K562 (cell line): ENCODE data around the gene HSPB1. TPM values are rescaled to one million over a fixed set of nuclear protein-coding genes. Genes with fewer than 3 reads are reported as not detected.

Source experiments
- ARID2 ChIP-seq: fragments of 450-650 bp; IDR thresholded peaks from 2 replicates; pipeline ENCODE4 v1.6.1; 2017; ENCODE audit warnings: antibody characterized with exemption, mild to moderate bottlenecking
- CEBPG ChIP-seq, 3 experiments: fragments of 200-800 bp in 1 of 3; sonication (Bioruptor generic) in 1 of 3; sonication (generic) in 1 of 3; formaldehyde crosslinking in 1 of 3; IDR thresholded peaks in 2 of 3; conservative IDR thresholded peaks in 1 of 3; 2 replicates each; pipeline versions ENCODE4 v1.6.1 to v1.8.0; 2016 to 2022; ENCODE audit warnings: missing compliant biosample characterization in 2 of 3, missing genetic modification characterization in 2 of 3, mild to moderate bottlenecking in 1 of 3, missing genetic modification reagents in 1 of 3
- EZH2 ChIP-seq: IDR thresholded peaks from 2 replicates; pipeline ENCODE4 v1.6.1; 2012; ENCODE audit warnings: low read depth, mild to moderate bottlenecking, inconsistent platforms, low read length, borderline replicate concordance
- GTF2E2 ChIP-seq: fragments of 200-800 bp; sonication (Bioruptor generic); IDR thresholded peaks from 2 replicates; pipeline ENCODE4 v1.6.1; 2016; ENCODE audit warnings: missing genetic modification characterization, missing compliant biosample characterization
- HCFC1 ChIP-seq: IDR thresholded peaks from 2 replicates; pipeline ENCODE4 v1.6.1; 2012; ENCODE audit warnings: low read depth, low read length, improper control_type of control experiment
- HLTF ChIP-seq: fragments of 450-650 bp; IDR thresholded peaks from 2 replicates; pipeline ENCODE4 v1.6.1; 2016
- HNRNPL ChIP-seq: fragments of 200-400 bp; formaldehyde crosslinking; IDR thresholded peaks from 2 replicates; pipeline ENCODE4 v1.6.1; 2017; ENCODE audit warnings: low read depth, mild to moderate bottlenecking, low read length
- PHF21A ChIP-seq: fragments of 450-650 bp; IDR thresholded peaks from 2 replicates; pipeline ENCODE4 v1.6.1; 2017; ENCODE audit warnings: low read depth, borderline replicate concordance
- SAFB ChIP-seq: fragments of 200-400 bp; formaldehyde crosslinking; IDR thresholded peaks from 2 replicates; pipeline ENCODE4 v1.6.1; 2017; ENCODE audit warnings: low read depth, low read length, borderline replicate concordance
- USF1 ChIP-seq: sonication (generic); formaldehyde crosslinking; IDR thresholded peaks from 2 replicates; pipeline ENCODE4 v1.9.0; 2022; ENCODE audit warnings: mild to moderate bottlenecking, missing genetic modification reagents
- ZBTB40 ChIP-seq, 2 experiments: fragments of 450-650 bp in 1 of 2; sonication (generic) in 1 of 2; formaldehyde crosslinking in 1 of 2; IDR thresholded peaks; 2 replicates each; pipeline versions ENCODE4 v1.7.1 to v1.9.0; 2016 to 2022; ENCODE audit warnings: inconsistent platforms in 1 of 2, mild to moderate bottlenecking in 1 of 2, missing genetic modification reagents in 1 of 2
- ZBTB9 ChIP-seq: fragments of 450-650 bp; formaldehyde crosslinking; IDR thresholded peaks from 2 replicates; pipeline ENCODE4 v1.4.0; 2020; ENCODE audit warnings: mild to moderate bottlenecking, moderate library complexity
- ZNF354B ChIP-seq: fragments of 250-450 bp; sonication (Bioruptor Pico); IDR thresholded peaks from 2 replicates; pipeline ENCODE4 v1.4.0; 2020
- ZNF589 ChIP-seq: fragments of 200-800 bp; sonication (Bioruptor generic); IDR thresholded peaks from 2 replicates; pipeline ENCODE4 v1.6.1; 2016; ENCODE audit warnings: low read depth, missing genetic modification characterization, missing compliant biosample characterization
- ZNF699 ChIP-seq: fragments of 250-450 bp; sonication (Bioruptor Pico); IDR thresholded peaks from 2 replicates; pipeline ENCODE4 v1.8.0; 2021; ENCODE audit warnings: mild to moderate bottlenecking, moderate library complexity; ENCODE audit not compliant: insufficient replicate concordance
- polyA plus RNA-seq, 8 experiments: library from polyadenylated mRNA; depleted of rRNA in 4 of 8; stranded (reverse) in 5 of 8; unstranded in 3 of 8; fragments of >200 nt; fragmentation: Nextera tagmentation in 2 of 8; fragmentation: Illumina TruSeq in 1 of 8; extraction: Ambion mirVana in 2 of 8; extraction: Trizol in 1 of 8; gene quantifications; 2 replicates each; pipeline versions ENCODE4 v1.2.1 to v1.2.3, GENCODE V29; 2011 to 2014; ENCODE audit warnings: inconsistent platforms in 1 of 8, missing spikeins in 1 of 8
- total RNA-seq, 7 experiments: library from RNA; depleted of rRNA in 6 of 7; stranded (reverse); fragments of >200 nt in 6 of 7; fragmentation: Illumina TruSeq in 2 of 7; extraction: Trizol in 2 of 7; gene quantifications; 2 replicates each; pipeline versions ENCODE4 v1.2.1 to v1.2.3, GENCODE V29; 2011 to 2021; ENCODE audit warnings: low replicate concordance in 1 of 7

Gene HSPB1
- total and polyA plus RNA-seq, 9 of the 15 experiments (the other 6 are each of a cell fraction or from before 2014, with no cell fraction given): 27.1 to 522 (median 138) TPM

DNA sequence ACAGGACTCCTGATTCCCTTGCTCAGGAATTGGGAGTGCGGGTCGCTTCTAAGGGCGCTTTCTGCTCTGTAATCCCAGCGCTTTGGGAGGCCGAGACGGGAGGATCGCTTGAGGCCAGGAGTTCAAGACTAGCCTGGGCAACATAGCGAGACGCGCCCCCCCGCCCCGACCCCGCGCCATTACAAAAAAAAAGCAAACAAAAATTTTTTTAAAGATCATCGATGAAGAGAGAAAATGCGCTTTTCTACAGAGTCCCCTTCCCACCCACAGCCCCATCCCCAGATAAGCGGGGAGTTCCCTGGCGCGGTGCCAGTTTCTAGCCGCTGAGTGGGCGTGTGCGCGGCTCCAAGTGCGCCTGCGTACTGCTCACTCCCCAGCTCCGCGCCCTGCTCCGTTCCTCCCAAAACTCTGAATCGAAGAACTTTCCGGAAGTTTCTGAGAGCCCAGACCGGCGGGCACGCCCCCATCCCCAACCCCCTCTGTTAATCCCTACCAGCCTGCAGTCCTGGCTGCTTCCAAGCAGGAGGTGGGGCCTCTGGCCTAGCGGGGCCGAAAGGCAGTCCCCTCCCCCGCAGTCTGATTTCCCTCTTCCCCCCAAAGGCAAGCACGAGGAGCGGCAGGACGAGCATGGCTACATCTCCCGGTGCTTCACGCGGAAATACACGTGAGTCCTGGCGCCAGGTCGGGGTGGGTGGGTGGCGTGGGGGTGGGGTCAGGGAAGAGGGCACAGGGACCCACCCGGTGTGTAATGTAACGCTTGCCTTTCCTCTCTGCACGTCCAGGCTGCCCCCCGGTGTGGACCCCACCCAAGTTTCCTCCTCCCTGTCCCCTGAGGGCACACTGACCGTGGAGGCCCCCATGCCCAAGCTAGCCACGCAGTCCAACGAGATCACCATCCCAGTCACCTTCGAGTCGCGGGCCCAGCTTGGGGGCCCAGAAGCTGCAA is 1.0 kb downstream of the HSPB1 start (continued):
- no peak for TF ChIP-seq USF1 (CRISPR knock-in tag)
- no peak for TF ChIP-seq CEBPG (CRISPR knock-in tag; IDR thresholded peaks at IDR 0.05)
- TF ChIP-seq CEBPG (tag; conservative IDR thresholded peaks at IDR 0.05 in 1 of 2, IDR thresholded peaks at IDR 0.05 in 1 of 2): no peak
- no peak for TF ChIP-seq HLTF
- TF ChIP-seq HCFC1: 0 out of 2 replicates have a peak, but pooled peaks have one; percentile 24
- TF ChIP-seq ZNF589 (CRISPR knock-in tag): no peak
- TF ChIP-seq ARID2: no peak
- TF ChIP-seq PHF21A: no peak
- TF ChIP-seq SAFB: no peak
- TF ChIP-seq EZH2: no peak
- 0 out of 2 replicates have a peak, but pooled peaks have one; percentile 16 for TF ChIP-seq ZBTB9 (CRISPR knock-in tag)
- TF ChIP-seq ZNF699 (CRISPR knock-in tag): no peak
- TF ChIP-seq ZBTB40 (IDR thresholded peaks at IDR 0.05): peak; percentile 30; the same call in 1 of the 2 replicates
- no peak for TF ChIP-seq ZBTB40 (CRISPR knock-in tag; IDR thresholded peaks at IDR 0.05)
- TF ChIP-seq ZNF354B: no peak
- no peak for TF ChIP-seq HNRNPL
- TF ChIP-seq GTF2E2 (tag): no peak
